DND-41 (cell line): Measurements from ENCODE around the gene OSTC.

ENCODE experiments used
- ATAC-seq: fragments of 200-7000 bp; cut with Tn5 transposase; 3 replicates; pipeline ENCODE4 v1.9.1; 2021; ENCODE audit warnings: low read depth; ENCODE audit not compliant: insufficient read depth
- DNase-seq: peaks from one replicate; pipeline ENCODE4 v3.0.0-alpha.2; 2020
- H2AFZ ChIP-seq: 2 replicates; pipeline ENCODE4 v1.6.0; 2012; ENCODE audit warnings: low read depth, low read length
- H3K27ac ChIP-seq: 2 replicates; pipeline ENCODE4 v1.5.1; 2012; ENCODE audit warnings: low read length, inconsistent platforms
- H3K27me3 ChIP-seq: fragments of 200-600 bp; sonication (generic); 2 replicates; pipeline ENCODE4 v1.6.0; 2012; ENCODE audit warnings: low read length, mild to moderate bottlenecking, inconsistent platforms; ENCODE audit not compliant: insufficient read depth, poor library complexity
- H3K36me3 ChIP-seq: 2 replicates; pipeline ENCODE4 v1.5.1; 2012; ENCODE audit warnings: low read length, inconsistent platforms; ENCODE audit not compliant: insufficient read depth
- H3K4me1 ChIP-seq: 2 replicates; pipeline ENCODE4 v1.5.1; 2012; ENCODE audit warnings: mild to moderate bottlenecking, low read length; ENCODE audit not compliant: insufficient read depth
- H3K4me2 ChIP-seq: 2 replicates; pipeline ENCODE4 v1.6.0; 2012; ENCODE audit warnings: mild to moderate bottlenecking, moderate library complexity, low read length, inconsistent platforms; ENCODE audit not compliant: insufficient read depth
- H3K4me3 ChIP-seq, 2 experiments: fragments of 200-600 bp in 1 of 2; shearing (Covaris generic) in 1 of 2; 2 replicates each; pipeline ENCODE4 v1.5.1; 2012 to 2016; ENCODE audit warnings: inconsistent platforms in 2 of 2, low read length in 2 of 2, mild to moderate bottlenecking in 2 of 2, low read depth in 1 of 2, moderate library complexity in 1 of 2
- H3K79me2 ChIP-seq: 2 replicates; pipeline ENCODE4 v1.6.0; 2012; ENCODE audit warnings: low read length, inconsistent platforms; ENCODE audit not compliant: insufficient read depth
- H3K9ac ChIP-seq: 2 replicates; pipeline ENCODE4 v1.6.0; 2012; ENCODE audit warnings: low read depth, mild to moderate bottlenecking, inconsistent platforms, low read length, moderate library complexity
- H3K9me3 ChIP-seq: 2 replicates; pipeline ENCODE4 v1.5.1; 2012; ENCODE audit warnings: low read length, moderate library complexity, mild to moderate bottlenecking, inconsistent platforms; ENCODE audit not compliant: insufficient read depth, severe bottlenecking
- H4K20me1 ChIP-seq: 2 replicates; pipeline ENCODE4 v1.6.0; 2012; ENCODE audit warnings: low read length; ENCODE audit not compliant: insufficient read depth
- CTCF ChIP-seq: IDR thresholded peaks from 2 replicates; pipeline ENCODE4 v1.5.1; 2012; ENCODE audit warnings: borderline replicate concordance, low read length, moderate library complexity, mild to moderate bottlenecking; ENCODE audit not compliant: poor library complexity, severe bottlenecking; ENCODE audit errors: extremely low read depth
- EZH2 ChIP-seq: IDR thresholded peaks from 3 replicates; pipeline ENCODE4 v1.6.1; 2012; ENCODE audit warnings: borderline replicate concordance, low read depth, mild to moderate bottlenecking, moderate library complexity, low read length, inconsistent platforms; ENCODE audit not compliant: severe bottlenecking

The OSTC gene

GRCh38 chr4:108693819-108694218, 43.4 kb downstream of the OSTC start:
- DNase-seq (no peak), ATAC-seq (no peak)
- Histone ChIP-seq H4K20me1 (no peaks in the 10 kb centered on the region), H2AFZ (no peak overlapping the region), H3K27ac (no peak overlapping the region), H3K4me2 (no peak overlapping the region), H3K27me3 (no peaks in the 10 kb centered on the region), H3K4me1 (no peaks in the 10 kb centered on the region), H3K4me3 (no peak overlapping the region), H3K36me3 (no peaks in the 10 kb centered on the region), H3K9me3 (no peaks in the 10 kb centered on the region), H3K79me2 (no peaks in the 10 kb centered on the region), H3K9ac (no peak overlapping the region)
- no peak for TF ChIP-seq EZH2
- no peak for TF ChIP-seq CTCF

GRCh38 chr4:108694423-108694822, 44.0 kb downstream of the OSTC start:
- DNase-seq (no peak), ATAC-seq (no peak)
- Histone ChIP-seq H3K36me3 (no peaks in the 10 kb centered on the region), H3K9ac (no peak overlapping the region), H4K20me1 (no peaks in the 10 kb centered on the region), H2AFZ (no peak overlapping the region), H3K27ac (no peak overlapping the region), H3K4me2 (no peak overlapping the region), H3K9me3 (no peaks in the 10 kb centered on the region), H3K4me1 (no peaks in the 10 kb centered on the region), H3K4me3 (no peak overlapping the region), H3K79me2 (no peaks in the 10 kb centered on the region), H3K27me3 (no peaks in the 10 kb centered on the region)
- no peak for TF ChIP-seq CTCF
- TF ChIP-seq EZH2, result no peak

GRCh38 chr4:108695062-108695461, 44.7 kb downstream of the OSTC start:
- H3K79me2 ChIP-seq, result no peaks in the 10 kb centered on the region
- no peaks in the 10 kb centered on the region for H3K9me3 ChIP-seq
- H2AFZ ChIP-seq, result no peak overlapping the region
- no peaks in the 10 kb centered on the region for H3K4me1 ChIP-seq
- H3K9ac ChIP-seq, result no peak overlapping the region
- no peak overlapping the region for H3K27ac ChIP-seq
- TF ChIP-seq EZH2 (no peak), CTCF (no peak)
- no peaks in the 10 kb centered on the region for H4K20me1 ChIP-seq
- H3K27me3 ChIP-seq, result no peaks in the 10 kb centered on the region
- DNase-seq, result no peak
- H3K4me2 ChIP-seq, result no peak overlapping the region
- H3K36me3 ChIP-seq, result no peaks in the 10 kb centered on the region
- ATAC-seq, result no peak
- no peak overlapping the region for H3K4me3 ChIP-seq

DNA sequence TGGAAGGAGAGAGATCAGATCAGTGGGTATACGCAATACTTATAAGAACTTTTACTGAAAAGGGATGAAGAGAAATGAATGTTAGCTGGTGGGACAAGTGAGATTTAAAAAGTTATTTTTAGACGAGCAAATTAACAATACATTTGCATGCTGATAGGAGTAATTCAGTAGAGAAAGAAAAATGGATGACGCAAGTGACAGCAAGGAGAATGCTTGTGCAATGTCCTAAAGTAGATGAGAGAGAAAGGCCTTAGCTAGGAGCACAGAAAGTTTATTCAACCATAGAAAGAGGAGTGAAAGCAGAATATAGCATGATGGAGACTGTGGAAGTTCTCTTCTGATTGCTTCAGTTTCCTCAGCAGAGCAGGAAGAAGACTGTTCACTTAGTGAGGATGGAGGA, 45.8 kb downstream of the OSTC start:
- Histone ChIP-seq H3K4me2 (no peak overlapping the region), H3K36me3 (no peaks in the 10 kb centered on the region), H4K20me1 (no peaks in the 10 kb centered on the region), H3K9ac (no peak overlapping the region), H3K27ac (no peak overlapping the region), H3K4me3 (no peak overlapping the region), H3K27me3 (no peaks in the 10 kb centered on the region), H3K4me1 (no peaks in the 10 kb centered on the region), H3K9me3 (no peaks in the 10 kb centered on the region), H2AFZ (no peak overlapping the region), H3K79me2 (no peaks in the 10 kb centered on the region)
- no peak for ATAC-seq
- TF ChIP-seq CTCF, result no peak
- no peak for TF ChIP-seq EZH2
- DNase-seq, result no peak
